ENCODE results near the gene CAND2. TPM values are rescaled to one million over a fixed set of nuclear protein-coding genes. Genes with fewer than 3 reads are reported as not detected.

The CAND2 gene
- polyA plus RNA-seq, 3 donors, result not detected

DNA sequence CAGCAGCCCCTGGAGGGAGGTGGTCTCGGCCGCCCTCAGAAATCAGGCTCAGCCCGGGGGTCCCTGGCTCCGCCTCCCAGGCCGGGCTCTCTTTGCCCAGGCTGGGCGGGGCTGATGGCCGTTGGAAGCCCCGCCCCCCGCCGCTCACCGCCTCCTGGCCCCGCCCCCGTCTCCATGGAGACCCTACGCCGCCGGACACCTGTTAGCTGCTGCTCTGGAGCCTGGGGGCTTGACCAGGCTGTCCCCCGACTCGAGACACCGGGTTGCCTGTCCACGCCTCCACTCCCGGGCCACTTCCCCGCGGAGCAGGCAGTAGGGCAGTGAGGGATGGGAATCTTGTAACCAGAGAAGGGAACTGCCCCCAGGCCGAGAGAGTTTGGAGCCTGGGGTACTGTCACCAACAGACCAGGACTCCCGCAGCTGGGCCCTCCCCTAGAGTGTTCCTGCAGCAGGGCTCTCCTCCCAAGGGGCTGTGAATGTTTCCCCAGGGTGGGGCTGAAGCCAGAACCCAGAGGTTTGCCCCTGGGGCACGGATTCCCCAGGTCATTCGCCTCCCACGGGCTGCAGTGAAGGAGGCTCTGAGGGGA lies 72.6 kb downstream of the CAND2 start:
- DNase-seq, result peak in 1 of 3 donors; percentile 20
- intact Hi-C loops (cut with micrococcal nuclease), result loop anchor here (2.0 kb wide), 2 partner anchors 22 to 24 kb away; no protein-coding TSS in a partner anchor
- H3K9me3 ChIP-seq (replicated peaks in 1 of 2; ENCODE audit: control insufficient read depth in 1 of 2, insufficient read depth in 1 of 2, low read length in 2 of 2), result peaks cover 8 to 15% of the 10 kb centered on the region in 2 donors
- no peaks in the 10 kb centered on the region for H3K79me2 ChIP-seq (ENCODE audit: insufficient read depth, low read length)
- H3K9me3 Mint-ChIP-seq, result peaks cover 13 to 20% (median 18%) of the 10 kb centered on the region in 7 donors
- peak overlapping the region; percentile 20 to 68 (median 29) for H3K4me3 ChIP-seq (replicated peaks in 1 of 3; ENCODE audit: low read depth in 2 of 3, low read length in 3 of 3)
- no peak overlapping the region for H3K27ac Mint-ChIP-seq
- H3K27me3 ChIP-seq (ENCODE audit: control insufficient read depth in 2 of 2, insufficient read depth in 2 of 2, low read length in 2 of 2), result peaks cover 5 to 19% of the 10 kb centered on the region in 2 donors
- H3K4me1 ChIP-seq (ENCODE audit: control insufficient read depth in 1 of 2, insufficient read depth in 2 of 2, low read length in 2 of 2), result peaks cover 15 to 22% of the 10 kb centered on the region in 2 donors
- no peaks in the 10 kb centered on the region for H4K20me1 ChIP-seq (ENCODE audit: insufficient read depth, low read length)
- peaks cover 21% of the 10 kb centered on the region for H3K4me1 Mint-ChIP-seq
- 0% methylated on average over 17 of the region's 28 CpGs for WGBS (ENCODE audit: insufficient coverage)
- no peak overlapping the region for H3K27ac ChIP-seq (ENCODE audit: low read depth in 1 of 2, low read length in 2 of 2)
- H3K27me3 Mint-ChIP-seq (ENCODE audit: low read depth in 3 of 3), result peaks cover 18 to 37% (median 31%) of the 10 kb centered on the region in 3 donors
- H3K36me3 ChIP-seq (replicated peaks in 1 of 2; ENCODE audit: control insufficient read depth in 1 of 2, insufficient read depth in 2 of 2, low read length in 2 of 2), result no peaks in the 10 kb centered on the region
- no peak for TF ChIP-seq CTCF (IDR thresholded peaks at IDR 0.05)
- peak overlapping the region; percentile 58 to 92 for H3K4me3 Mint-ChIP-seq
- H3K36me3 Mint-ChIP-seq, result peaks cover 0 to 1% of the 10 kb centered on the region in 2 donors
- H3K9ac ChIP-seq (ENCODE audit: insufficient read depth, low read length, poor library complexity, severe bottlenecking), result peak overlapping the region; percentile 21
- H2AFZ ChIP-seq (ENCODE audit: insufficient read depth, low read depth, low read length, poor library complexity, severe bottlenecking), result peak overlapping the region; percentile 68
- peak overlapping the region; percentile 71 for H3K4me2 ChIP-seq (replicated peaks; ENCODE audit: extremely low read depth, low read length, poor library complexity, severe bottlenecking)

DNA sequence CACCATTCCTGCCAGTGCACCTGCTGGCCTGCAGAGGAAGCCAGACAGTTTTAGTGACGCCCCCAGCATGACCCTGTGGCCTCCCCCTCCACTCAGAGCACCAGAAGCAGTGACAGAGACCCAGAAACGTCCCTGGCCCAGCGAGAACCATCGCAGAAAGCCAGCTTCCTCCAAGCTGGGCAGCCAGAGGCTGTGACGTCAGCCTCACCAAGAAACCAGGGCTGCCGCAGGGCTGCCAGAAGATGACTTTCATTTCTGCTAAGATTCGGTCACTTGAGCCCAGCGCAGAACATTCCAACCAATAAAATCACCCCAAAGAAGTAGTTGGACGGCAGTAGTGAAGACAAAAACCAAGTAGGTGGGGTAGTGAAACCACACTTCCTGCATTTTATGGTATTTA lies 74.5 kb downstream of the CAND2 start:
- Histone ChIP-seq H3K9ac (ENCODE audit: insufficient read depth, low read length, poor library complexity, severe bottlenecking) (no peak overlapping the region), H3K36me3 (replicated peaks in 1 of 2; ENCODE audit: control insufficient read depth in 1 of 2, insufficient read depth in 2 of 2, low read length in 2 of 2) (no peaks in the 10 kb centered on the region), H2AFZ (ENCODE audit: insufficient read depth, low read depth, low read length, poor library complexity, severe bottlenecking) (peak overlapping the region; percentile 54), H3K9me3 (replicated peaks in 1 of 2; ENCODE audit: control insufficient read depth in 1 of 2, insufficient read depth in 1 of 2, low read length in 2 of 2) (no peaks in the 10 kb centered on the region), H3K4me3 (replicated peaks in 1 of 3; ENCODE audit: low read depth in 2 of 3, low read length in 3 of 3) (no peak overlapping the region), H3K27me3 (ENCODE audit: control insufficient read depth in 2 of 2, insufficient read depth in 2 of 2, low read length in 2 of 2) (peaks cover 5 to 23% of the 10 kb centered on the region in 2 donors), H3K4me2 (replicated peaks; ENCODE audit: extremely low read depth, low read length, poor library complexity, severe bottlenecking) (peak overlapping the region; percentile 27), H3K27ac (ENCODE audit: low read depth in 1 of 2, low read length in 2 of 2) (peak overlapping the region in 1 of 2 donors; percentile 11), H3K4me1 (ENCODE audit: control insufficient read depth in 1 of 2, insufficient read depth in 2 of 2, low read length in 2 of 2) (peaks cover 17 to 26% of the 10 kb centered on the region in 2 donors), H4K20me1 (ENCODE audit: insufficient read depth, low read length) (no peaks in the 10 kb centered on the region), H3K79me2 (ENCODE audit: insufficient read depth, low read length) (no peaks in the 10 kb centered on the region)
- intact Hi-C loops (cut with micrococcal nuclease), result no loop called here
- peaks cover 0 to 1% of the 10 kb centered on the region in 2 donors for H3K36me3 Mint-ChIP-seq
- peaks cover 23% of the 10 kb centered on the region for H3K4me1 Mint-ChIP-seq
- DNase-seq, result peak; percentile 59 to 74 (median 62)
- peaks cover under 1 to 8% (median 2%) of the 10 kb centered on the region in 7 donors for H3K9me3 Mint-ChIP-seq
- no peak for TF ChIP-seq CTCF (IDR thresholded peaks at IDR 0.05)
- H3K27ac Mint-ChIP-seq, result peak overlapping the region; percentile 1 to 76 (median 28)
- WGBS (ENCODE audit: insufficient coverage), result 62% methylated on average over 5 of the region's 9 CpGs
- peak overlapping the region; percentile 6 to 43 for H3K4me3 Mint-ChIP-seq
- peaks cover 33 to 40% (median 40%) of the 10 kb centered on the region in 3 donors for H3K27me3 Mint-ChIP-seq (ENCODE audit: low read depth in 3 of 3)
